T47D (cell line): ENCODE results near the gene KRTAP19-3.
"Not testable (repeated sequence)": the region's sequence is repeated elsewhere in the genome, so short reads cannot be mapped to it uniquely, and the experiment has no call there.

Experiments used
- DNase-seq, 2 experiments: peaks; one replicate each; pipeline versions ENCODE4 v3.0.0 to v3.0.0-alpha.2; 2011 to 2012; ENCODE audit warnings: low read depth in 1 of 2, low spot score in 1 of 2
- JUND ChIP-seq: IDR thresholded peaks from 2 replicates; pipeline ENCODE4 v1.6.1; 2012; ENCODE audit warnings: low read depth
- in situ Hi-C: cut with HindIII; loops from 2 replicates; pipeline ENCODE4 v1.10.0; 2016; ENCODE audit warnings: low sequenced_read_pairs, low pct_unique_long_range_greater_than_20kb

The KRTAP19-3 gene

DNA sequence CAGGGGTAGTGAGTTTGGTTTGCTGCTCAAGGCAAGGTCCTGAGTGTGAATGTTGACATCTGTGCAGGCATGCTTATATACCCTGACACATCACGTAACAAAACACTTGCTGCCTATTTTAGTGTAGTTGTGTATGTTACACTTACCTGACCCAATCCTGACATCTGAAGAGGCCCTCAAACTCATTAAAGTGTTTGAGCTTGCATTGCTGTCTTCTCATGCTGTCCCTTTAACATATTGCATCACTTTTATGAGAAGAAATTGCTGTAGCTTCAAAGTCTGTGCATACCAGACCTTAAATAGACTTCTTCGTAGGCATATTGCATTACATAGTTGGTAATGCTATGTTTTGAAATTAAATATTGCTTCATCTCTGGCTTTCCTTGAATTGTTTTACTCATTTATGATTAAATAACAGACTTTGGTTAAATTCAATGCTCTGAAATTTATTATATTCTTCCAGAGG lies at the start of gene KRTAP19-3:
KRTAP19-3 (minus strand) TSS at position 51 of the 466 bp plus-strand sequence. CDS start 56 bp downstream, outside the sequence.
- no peak for DNase-seq
- in situ Hi-C loops: no loop called here
- no peak for TF ChIP-seq JUND

DNA sequence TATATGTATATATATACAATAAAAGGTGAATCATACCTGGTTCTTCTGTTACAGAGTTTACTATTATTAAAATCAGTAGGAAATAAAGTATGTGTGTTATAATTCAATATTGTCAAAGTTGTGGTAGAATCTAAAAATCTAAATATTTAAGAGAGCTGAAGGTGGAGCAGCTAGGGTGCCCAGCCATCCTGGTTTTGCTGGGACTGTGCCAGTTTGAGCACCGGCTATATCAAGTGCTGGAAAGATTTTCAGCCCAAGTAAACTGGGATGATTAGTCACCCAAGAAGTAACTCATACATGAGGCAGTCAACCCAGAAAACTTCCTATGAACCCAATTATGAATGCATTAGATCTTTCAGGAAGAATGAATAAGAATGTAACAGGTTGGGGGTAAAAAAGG lies 27.1 kb upstream of the KRTAP19-3 start:
- TF ChIP-seq JUND: no peak
- in situ Hi-C loops: no loop called here
- no peak for DNase-seq

DNA sequence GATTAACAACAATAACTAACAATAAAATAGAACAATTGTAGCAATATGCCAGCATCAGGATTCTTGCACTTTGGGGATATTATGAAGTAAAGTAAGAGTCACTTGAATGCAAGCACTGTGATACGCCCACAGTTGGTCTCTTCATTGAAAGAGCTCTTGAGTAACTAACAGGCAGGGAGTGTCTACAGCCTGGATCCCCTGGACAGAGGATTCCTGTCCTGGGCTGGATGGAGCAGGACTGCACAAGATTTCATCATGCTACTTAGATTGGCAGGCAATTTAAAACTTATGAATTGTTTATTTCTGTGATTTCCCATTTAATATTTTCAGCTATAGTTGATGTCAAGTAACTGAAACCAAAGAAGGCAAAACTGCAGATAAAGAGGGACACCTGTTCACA lies 23.9 kb upstream of the KRTAP19-3 start:
- DNase-seq: no peak
- in situ Hi-C loops: no loop called here
- no peak for TF ChIP-seq JUND

DNA sequence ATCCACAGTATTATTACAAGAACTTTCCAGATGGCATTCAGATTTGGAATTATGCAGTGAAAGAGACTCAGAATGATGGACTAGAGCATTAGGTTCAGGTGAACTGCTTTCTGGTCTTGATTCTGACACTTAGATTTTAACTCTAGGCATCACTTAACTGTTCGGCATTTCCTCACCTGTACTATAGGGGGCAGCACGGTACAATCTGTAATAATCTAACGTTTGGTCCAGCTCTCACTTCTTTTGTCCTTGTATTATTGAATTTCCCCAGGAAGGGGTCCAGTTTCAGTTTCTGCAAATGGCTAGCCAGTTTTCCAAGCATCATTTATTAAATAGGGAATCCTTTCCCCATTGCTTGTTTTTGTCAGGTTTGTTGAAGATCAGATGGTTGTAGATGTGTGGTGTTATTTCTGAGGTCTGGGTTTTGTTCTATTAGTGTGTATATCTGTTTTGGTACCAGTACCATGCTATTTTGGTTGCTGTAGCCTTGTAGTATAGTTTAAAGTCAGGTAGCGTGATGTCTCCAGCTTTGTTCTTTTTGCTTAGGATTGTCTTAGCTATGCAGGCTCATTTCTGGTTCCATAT lies 13.9 kb upstream of the KRTAP19-3 start:
- in situ Hi-C loops: not testable (repeated sequence)

DNA sequence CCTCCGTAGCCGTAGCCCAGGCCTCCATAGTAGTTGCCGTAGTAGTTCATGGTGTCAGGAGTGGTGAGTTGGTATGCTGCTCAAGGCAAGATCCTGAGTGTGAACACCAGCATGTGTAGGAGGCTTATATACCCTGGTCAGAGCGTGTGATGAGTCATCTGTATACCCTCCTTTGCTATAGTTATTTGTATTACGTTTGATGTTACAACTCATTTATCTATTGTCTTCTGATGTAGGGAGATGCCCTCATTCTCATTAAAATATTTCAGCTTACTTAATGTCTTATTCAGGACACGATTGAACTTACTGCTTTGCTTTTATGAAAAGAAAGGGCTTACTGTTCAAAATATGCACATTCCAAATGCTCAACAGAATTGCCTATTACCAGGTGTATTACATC lies 10.2 kb upstream of the KRTAP19-3 start, which contains the start of gene KRTAP19-5:
KRTAP19-5 (minus strand) TSS at position 101 of the 400 bp plus-strand sequence; CDS start at position 50, 51 bp downstream.
- DNase-seq: no peak
- in situ Hi-C loops: no loop called here
- TF ChIP-seq JUND: no peak

More for the DNA sequence above, 13.9 kb upstream of the KRTAP19-3 start:
- DNase-seq: peak in 1 of 2 experiments; percentile 53

DNA sequence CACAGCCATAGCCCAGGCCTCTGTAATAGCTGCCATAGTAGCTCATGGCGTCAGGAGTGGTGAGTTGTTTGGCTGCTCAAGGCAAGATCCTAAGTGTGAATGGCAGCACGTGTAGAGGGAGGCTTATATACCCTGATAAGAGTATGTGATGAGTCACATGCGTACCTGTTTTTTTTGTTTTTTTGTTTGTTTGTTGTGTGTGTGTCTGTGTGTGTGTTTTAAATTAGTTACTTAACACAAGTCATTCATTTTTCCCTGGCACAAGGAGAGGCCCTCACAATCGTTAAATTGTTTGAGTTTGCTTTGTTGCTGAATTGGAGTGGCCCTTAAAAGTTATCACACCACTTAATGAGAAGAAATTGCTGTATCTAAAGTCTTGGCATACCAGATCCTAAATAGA lies 5.3 kb upstream of the KRTAP19-3 start, which contains the start of gene KRTAP19-4:
KRTAP19-4 (minus strand) TSS at position 101 of the 400 bp plus-strand sequence; CDS start at position 46, 55 bp downstream.
- DNase-seq: no peak
- in situ Hi-C loops: no loop called here
- no peak for TF ChIP-seq JUND

DNA sequence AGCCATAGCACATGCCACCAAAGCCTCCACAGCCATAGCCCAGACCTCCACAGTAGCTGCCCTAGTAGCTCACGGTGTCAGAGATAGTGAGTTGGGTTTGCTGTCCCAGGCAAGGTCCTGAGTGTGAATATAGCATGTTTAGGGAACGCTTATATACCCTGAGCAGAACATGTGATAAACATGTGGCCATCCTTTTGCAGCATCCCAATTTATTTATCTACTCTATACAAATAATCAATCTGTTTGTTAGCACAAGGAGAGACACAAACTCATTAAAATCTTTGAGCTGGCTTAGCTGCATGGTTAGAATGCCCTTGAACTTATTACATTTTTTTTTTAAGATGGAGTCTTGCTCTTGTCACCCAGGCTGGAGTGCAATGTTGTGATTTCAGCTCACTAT lies 4.5 kb downstream of the KRTAP19-3 start, which contains the start of gene KRTAP19-2:
KRTAP19-2 (minus strand) TSS at position 101 of the 400 bp plus-strand sequence; CDS start at position 13, 88 bp downstream.
- DNase-seq: no peak
- in situ Hi-C loops: no loop called here
- no peak for TF ChIP-seq JUND

DNA sequence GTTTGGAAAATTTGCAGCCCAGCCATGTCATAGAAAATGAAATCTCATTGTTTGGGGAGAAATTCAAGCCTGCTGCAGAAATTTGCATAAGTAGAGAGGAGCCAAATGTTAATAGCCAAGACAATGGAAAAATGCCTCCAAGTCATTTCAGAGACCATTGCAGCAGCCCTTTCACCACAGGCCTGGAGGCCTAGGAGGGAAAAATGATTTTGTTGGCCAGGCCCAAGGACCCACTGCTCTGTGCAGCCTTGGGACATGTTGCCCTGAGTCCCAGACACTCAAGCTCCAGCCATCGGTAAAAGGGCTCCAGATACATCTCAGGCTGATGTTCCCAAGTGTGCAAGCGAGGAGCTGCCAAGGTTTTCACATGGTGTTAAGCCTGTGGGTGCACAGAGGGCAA lies 5.6 kb downstream of the KRTAP19-3 start:
- no peak for TF ChIP-seq JUND
- DNase-seq: no peak
- in situ Hi-C loops: no loop called here

DNA sequence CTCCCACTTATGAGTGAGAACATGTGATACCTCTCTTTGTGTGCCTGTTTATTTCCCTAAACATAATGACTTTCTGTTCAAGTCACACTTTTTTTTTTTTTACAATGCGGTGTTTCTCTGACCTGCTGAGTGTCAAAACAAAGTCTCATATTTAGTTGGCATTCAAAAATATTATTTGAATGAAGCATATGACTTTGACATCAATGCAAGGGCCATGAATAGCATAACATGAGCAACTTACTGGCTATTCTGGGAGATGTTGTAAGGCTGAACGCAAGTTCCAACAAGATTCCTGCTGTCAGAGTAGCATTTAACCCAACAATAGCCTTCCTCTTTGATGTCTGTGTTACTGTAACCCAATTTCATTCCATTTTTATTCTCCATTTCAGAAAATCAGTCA lies 9.7 kb downstream of the KRTAP19-3 start:
- DNase-seq: no peak
- no peak for TF ChIP-seq JUND
- in situ Hi-C loops: no loop called here

DNA sequence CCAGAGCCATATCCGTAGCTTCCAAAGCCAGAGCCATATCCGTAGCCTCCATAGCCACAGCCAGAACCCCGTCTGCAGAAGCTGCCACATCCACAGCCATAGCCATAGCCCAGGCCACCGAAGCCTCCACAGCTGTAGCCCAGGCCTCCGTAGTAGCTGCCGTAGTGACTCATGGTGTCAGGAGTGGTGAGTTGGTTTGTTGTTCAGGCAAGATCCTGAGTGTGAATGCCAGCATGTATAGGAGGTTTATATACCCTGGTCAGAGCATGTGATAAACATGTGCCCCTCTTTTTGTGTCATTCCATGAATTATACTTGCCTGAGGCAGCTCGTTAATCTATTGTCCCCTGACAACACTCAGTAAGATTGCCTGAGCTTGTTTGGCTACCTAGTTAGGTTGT lies 11.7 kb downstream of the KRTAP19-3 start, which contains the start of gene KRTAP19-1:
KRTAP19-1 (minus strand) TSS at position 223 of the 400 bp plus-strand sequence; CDS start at position 173, 50 bp downstream.
- no peak for TF ChIP-seq JUND
- DNase-seq: no peak
- in situ Hi-C loops: no loop called here

DNA sequence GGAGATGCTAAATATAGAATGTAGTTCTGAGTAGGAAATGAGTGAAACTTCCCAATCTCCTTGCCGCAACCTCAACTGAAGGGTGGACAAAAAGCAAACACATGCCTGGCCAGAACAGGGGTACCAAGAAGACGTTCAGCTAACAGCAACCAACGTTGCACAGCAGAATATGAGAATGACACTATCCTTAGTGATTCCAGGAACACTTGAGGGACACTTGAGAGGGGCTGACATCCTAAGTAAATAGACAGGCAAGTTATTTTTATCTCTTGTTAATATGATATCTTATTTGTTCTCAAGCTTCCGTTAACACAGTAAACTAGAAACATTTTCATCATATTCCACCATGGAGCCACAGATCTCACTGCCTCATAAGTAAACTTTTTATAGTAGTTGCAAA lies 12.6 kb downstream of the KRTAP19-3 start:
- TF ChIP-seq JUND: no peak
- in situ Hi-C loops: no loop called here
- no peak for DNase-seq

DNA sequence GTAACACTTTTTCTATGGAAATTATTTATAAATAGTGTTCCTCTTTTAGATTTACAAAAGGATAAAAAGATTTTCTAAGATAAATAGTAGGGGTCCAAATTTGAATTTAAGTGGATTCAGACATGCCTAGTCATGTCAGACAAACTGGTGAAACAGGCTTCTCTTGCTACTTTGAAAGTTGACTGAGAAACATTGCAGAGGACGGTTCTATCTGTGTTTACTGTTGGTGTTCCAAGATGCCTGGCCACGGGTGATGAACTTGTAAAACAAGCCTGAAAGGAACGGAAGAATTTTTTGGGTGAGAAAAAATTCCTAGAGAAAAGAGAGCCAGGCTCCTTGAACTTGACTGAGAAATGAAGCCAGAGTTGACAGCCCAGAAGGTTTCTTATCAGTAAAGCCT lies 13.8 kb downstream of the KRTAP19-3 start:
- no peak for TF ChIP-seq JUND
- peak in 1 of 2 experiments; percentile 72 for DNase-seq
- in situ Hi-C loops: no loop called here

DNA sequence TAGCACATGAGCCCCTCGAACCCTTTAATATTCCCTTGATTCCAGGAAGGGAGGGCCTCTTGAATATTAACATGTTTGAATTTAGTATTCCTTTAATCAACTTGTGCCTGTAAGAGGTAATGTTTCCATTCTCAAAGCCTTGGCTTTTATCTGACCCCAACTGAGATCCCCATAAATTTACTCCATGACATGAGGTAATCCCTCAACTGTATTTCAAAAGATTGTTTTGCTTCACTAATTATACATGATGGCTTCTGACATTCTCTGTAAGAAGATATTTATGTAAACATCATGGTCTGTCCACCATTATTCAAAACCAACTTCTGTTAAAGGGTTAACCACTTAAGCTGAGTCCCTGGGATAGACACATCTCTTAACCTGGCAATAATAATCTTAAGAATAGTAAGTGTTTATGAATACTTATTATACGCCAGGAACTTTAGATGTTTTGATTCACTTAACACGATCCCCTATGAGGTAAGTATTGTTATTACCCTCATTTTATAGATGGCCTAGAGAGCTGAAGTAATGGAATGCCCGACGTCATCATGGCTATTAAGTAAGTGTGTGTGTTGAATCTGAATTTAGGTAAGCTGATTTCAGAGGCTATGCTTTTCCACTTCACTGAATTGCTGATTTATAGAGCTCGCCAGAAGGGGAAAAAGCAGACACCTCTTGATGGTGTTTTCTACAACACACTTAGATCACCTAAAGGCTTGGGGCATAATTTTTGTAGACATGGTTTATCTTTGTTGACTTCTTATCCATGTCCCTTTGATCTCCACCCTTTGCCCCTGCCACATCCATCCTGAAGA lies 22.7 kb downstream of the KRTAP19-3 start:
- DNase-seq: no peak
- in situ Hi-C loops: no loop called here
- TF ChIP-seq JUND: no peak
